Adrenal gland (tissue), 12 donors: ENCODE results near the gene RASSF7. TPM values are rescaled to one million over a fixed set of nuclear protein-coding genes. Genes with fewer than 3 reads are reported as not detected.

Experiments used
- DNase-seq, 7 donors: peaks; one replicate each; pipeline ENCODE4 v3.0.0-alpha.2; 2019 to 2020
- H3K27ac ChIP-seq, 5 donors: fragments of 200-600 bp; sonication (generic) in 4 of 5; 1 replicate in 3 of 5; 2 replicates in 2 of 5; pipeline versions ENCODE4 v1.5.1 to v1.8.0; 2016 to 2020; ENCODE audit warnings: mild to moderate bottlenecking in 1 of 5
- H3K27me3 ChIP-seq: fragments of 200-600 bp; 2 replicates; pipeline ENCODE4 v1.8.0; 2021
- H3K36me3 ChIP-seq, 2 donors: fragments of 200-600 bp; replicated peaks in 1 of 2; 1 replicate in 1 of 2; 2 replicates in 1 of 2; pipeline versions ENCODE4 v1.5.1 to v1.8.0; 2018 to 2022
- H3K4me1 ChIP-seq, 2 donors: fragments of 200-600 bp; replicated peaks in 1 of 2; 1 replicate in 1 of 2; 2 replicates in 1 of 2; pipeline versions ENCODE4 v1.5.1 to v1.8.0; 2018 to 2021
- H3K4me3 ChIP-seq, 4 donors: fragments of 200-600 bp; sonication (generic) in 3 of 4; one replicate each; pipeline ENCODE4 v1.5.1; 2016 to 2018
- H3K9me3 ChIP-seq, 3 donors: fragments of 200-600 bp; sonication (generic) in 1 of 3; replicated peaks in 1 of 3; 1 replicate in 2 of 3; 2 replicates in 1 of 3; pipeline versions ENCODE4 v1.5.1 to v1.8.0; 2016 to 2021
- CTCF ChIP-seq, 6 experiments: fragments of 450-650 bp in 4 of 6; fragments of 200-600 bp in 2 of 6; sonication (generic) in 1 of 6; IDR thresholded peaks; 1 replicate in 5 of 6; 2 replicates in 1 of 6; pipeline versions ENCODE4 v1.5.1 to v1.8.0; 2016 to 2021; ENCODE audit warnings: antibody characterized with exemption in 6 of 6, mild to moderate bottlenecking in 2 of 6, moderate library complexity in 1 of 6
- POLR2A ChIP-seq, 2 donors: fragments of 450-650 bp; IDR thresholded peaks; one replicate each; pipeline ENCODE4 v1.6.1; 2017; ENCODE audit warnings: antibody characterized with exemption in 2 of 2, mild to moderate bottlenecking in 2 of 2, moderate library complexity in 1 of 2
- WGBS, 4 donors: extraction: QIAGEN DNeasy Blood & Tissue Kit in 2 of 4; methylation state at CpG; one replicate each; pipeline versions ENCODE4 v1.1.5 to v1.1.7; 2013 to 2017; 5-methylcytosine and 5-hydroxymethylcytosine counted together
- intact Hi-C, 2 donors: fragments of 100-400 bp; cut with DNase I; formaldehyde crosslinking; loops; one replicate each; pipeline versions ENCODE4 v1.14.1 to v1.15.0; 2022 to 2023
- polyA plus RNA-seq, 3 donors: library from polyadenylated mRNA; stranded (reverse); fragments of 200-250 nt in 2 of 3; fragments of 350-450 nt in 1 of 3; fragmentation: Illumina TruSeq in 1 of 3; extraction: RNeasy Lipid Tissue Mini Kit (QIAGEN cat#74804) in 1 of 3; gene quantifications; one replicate each; pipeline ENCODE4 v1.2.3, GENCODE V29; 2013 to 2014
- total RNA-seq, 9 donors: library from RNA; depleted of rRNA in 4 of 9; stranded (reverse); fragments of >200 nt in 4 of 9; fragments of 120-200 nt in 1 of 9; fragmentation: NEBNext Ultra II Directional in 1 of 9; extraction: Animal tissue kit (Norgen Biotek cat#: 25700) in 1 of 9; gene quantifications; one replicate each; pipeline versions ENCODE4 v1.1.0 to v1.2.4, GENCODE V29; 2013 to 2023
- donor health status: healthy with polysubstance abuse.
- donor health status: Bipolar disorder and iron deficiency.
- donor health status: DM: yes; HTN: yes; CAD: no.
- donor health status: DM: no; HTN: no; CAD: no.
- donor health status: DM: no; HTN: no; CAD: no.
- donor health status: DM: yes; HTN: yes; CAD: no.

Gene RASSF7
- total and polyA plus RNA-seq, 12 donors: 0.33 to 19.9 (median 7.8) TPM

- Histone ChIP-seq H3K27ac (no peak overlapping the region), H3K36me3 (no peaks in the 10 kb centered on the region), H3K27me3 (peaks cover 13% of the 10 kb centered on the region), H3K4me3 (peak overlapping the region in 1 of 4 donors; percentile 94), H3K4me1 (peaks cover 11 to 24% of the 10 kb centered on the region in 2 donors), H3K9me3 (no peaks in the 10 kb centered on the region)
- intact Hi-C loops: loop anchor here (5.0 to 10.0 kb wide), 2 partner anchors 52 to 165 kb away; no protein-coding TSS in a partner anchor
- 79 to 87% (median 84%) methylated on average over 11 to 18 of the region's 18 CpGs for WGBS, 4 donors
- no peak for DNase-seq
- TF ChIP-seq CTCF (IDR thresholded peaks at IDR 0.05): no peak
Observed at GRCh38 chr11:559712-560304, 962 bp upstream of the RASSF7 start.

GRCh38 chr11:561148-562003 is 606 bp downstream of the RASSF7 start:
- Histone ChIP-seq H3K9me3 (no peaks in the 10 kb centered on the region), H3K27ac (peak overlapping the region in 1 of 5 donors; percentile 33), H3K4me1 (peaks cover 11 to 16% of the 10 kb centered on the region in 2 donors), H3K36me3 (no peaks in the 10 kb centered on the region), H3K4me3 (peak overlapping the region in 3 of 4 donors; percentile 0 to 94 (median 43)), H3K27me3 (peaks cover under 1% of the 10 kb centered on the region)
- TF ChIP-seq CTCF (IDR thresholded peaks at IDR 0.05): no peak
- TF ChIP-seq POLR2A (IDR thresholded peaks at IDR 0.05): no peak
- no peak for DNase-seq
- intact Hi-C loops: no loop called here
- 10 to 40% (median 16%) methylated on average over 15 to 67 of the region's 67 CpGs for WGBS, 4 donors

- Histone ChIP-seq H3K9me3 (no peaks in the 10 kb centered on the region), H3K36me3 (no peaks in the 10 kb centered on the region), H3K27me3 (no peaks in the 10 kb centered on the region), H3K4me3 (no peak overlapping the region), H3K4me1 (peaks cover 11 to 16% of the 10 kb centered on the region in 2 donors), H3K27ac (no peak overlapping the region)
- 95 to 100% (median 98%) methylated on average over 4 to 29 of the region's 29 CpGs for WGBS, 4 donors
- intact Hi-C loops: no loop called here
- TF ChIP-seq POLR2A (IDR thresholded peaks at IDR 0.05): no peak
- no peak for DNase-seq
Observed at GRCh38 chr11:562046-562645, 1.4 kb downstream of the RASSF7 start.

GRCh38 chr11:563066-563811 is 2.5 kb downstream of the RASSF7 start:
- DNase-seq: no peak
- no peaks in the 10 kb centered on the region for H3K9me3 ChIP-seq
- no peak overlapping the region for H3K4me3 ChIP-seq
- H3K27me3 ChIP-seq: no peaks in the 10 kb centered on the region
- no peak overlapping the region for H3K27ac ChIP-seq
- no peaks in the 10 kb centered on the region for H3K36me3 ChIP-seq
- 93 to 99% (median 95%) methylated on average over 7 to 18 of the region's 18 CpGs for WGBS, 4 donors
- intact Hi-C loops: no loop called here
- TF ChIP-seq POLR2A (IDR thresholded peaks at IDR 0.05) (no peak), CTCF (IDR thresholded peaks at IDR 0.05) (no peak)
- H3K4me1 ChIP-seq: peaks cover 11 to 22% of the 10 kb centered on the region in 2 donors
